Liver (tissue), 9 donors: ENCODE data around the gene CCDC92. TPM values are rescaled to one million over a fixed set of nuclear protein-coding genes. Genes with fewer than 3 reads are reported as not detected.

Experiments
- DNase-seq: peaks from one replicate; pipeline ENCODE4 v3.0.0-alpha.2; 2017; ENCODE audit warnings: low spot score
- H3K27ac ChIP-seq, 2 donors: one replicate each; pipeline ENCODE4 v1.7.0; 2013; ENCODE audit warnings: inconsistent platforms in 2 of 2, low read length in 2 of 2, control low read depth in 1 of 2, low read depth in 1 of 2, mild to moderate bottlenecking in 1 of 2
- H3K27me3 ChIP-seq, 4 donors: one replicate each; pipeline versions ENCODE4 v1.6.1 to v1.7.0; 2013; ENCODE audit warnings: low read length in 3 of 4, inconsistent platforms in 1 of 4, mild to moderate bottlenecking in 1 of 4, moderate library complexity in 1 of 4; ENCODE audit not compliant: control insufficient read depth in 4 of 4, insufficient read depth in 4 of 4
- H3K36me3 ChIP-seq, 4 donors: one replicate each; pipeline versions ENCODE4 v1.6.1 to v1.7.0; 2013; ENCODE audit warnings: low read length in 3 of 4, mild to moderate bottlenecking in 3 of 4, low read depth in 1 of 4, moderate library complexity in 1 of 4; ENCODE audit not compliant: control insufficient read depth in 4 of 4, insufficient read depth in 3 of 4
- H3K4me1 ChIP-seq, 4 donors: one replicate each; pipeline versions ENCODE4 v1.6.1 to v1.7.0; 2013; ENCODE audit warnings: low read length in 3 of 4, mild to moderate bottlenecking in 3 of 4, moderate library complexity in 1 of 4; ENCODE audit not compliant: control insufficient read depth in 4 of 4, insufficient read depth in 4 of 4
- H3K4me3 ChIP-seq, 3 donors: one replicate each; pipeline versions ENCODE4 v1.6.1 to v1.7.0; 2013; ENCODE audit warnings: low read length in 3 of 3, control low read depth in 1 of 3, low read depth in 1 of 3, mild to moderate bottlenecking in 1 of 3
- H3K9ac ChIP-seq, 2 donors: one replicate each; pipeline ENCODE4 v1.7.0; 2013; ENCODE audit warnings: low read length in 2 of 2, mild to moderate bottlenecking in 2 of 2, moderate library complexity in 2 of 2, control low read depth in 1 of 2, low read depth in 1 of 2
- H3K9me3 ChIP-seq, 4 donors: one replicate each; pipeline versions ENCODE4 v1.6.1 to v1.7.0; 2013; ENCODE audit warnings: low read length in 3 of 4; ENCODE audit not compliant: control insufficient read depth in 4 of 4
- CTCF ChIP-seq: fragments of 150-350 bp; IDR thresholded peaks from 2 replicates; pipeline ENCODE4 v1.5.1; 2017; ENCODE audit warnings: improper control_type of control experiment, low read depth, low read length; ENCODE audit not compliant: missing input control
- EGR1 ChIP-seq, 2 donors: IDR thresholded peaks; 2 replicates each; pipeline ENCODE4 v1.6.1; 2016 to 2018; ENCODE audit warnings: antibody characterized with exemption in 2 of 2, low read depth in 2 of 2
- FOXA1 ChIP-seq: IDR thresholded peaks from 2 replicates; pipeline ENCODE4 v1.6.1; 2016; ENCODE audit warnings: antibody characterized with exemption
- FOXA2 ChIP-seq: IDR thresholded peaks from 2 replicates; pipeline ENCODE4 v1.6.1; 2016; ENCODE audit warnings: antibody characterized with exemption
- GABPA ChIP-seq, 2 donors: IDR thresholded peaks in 1 of 2; conservative IDR thresholded peaks in 1 of 2; 2 replicates each; pipeline ENCODE4 v1.6.1; 2016; ENCODE audit warnings: antibody characterized with exemption in 2 of 2, mild to moderate bottlenecking in 1 of 2, moderate library complexity in 1 of 2
- HNF4A ChIP-seq, 2 donors: conservative IDR thresholded peaks; 2 replicates each; pipeline ENCODE4 v1.6.1; 2016; ENCODE audit warnings: antibody characterized with exemption in 2 of 2, mild to moderate bottlenecking in 2 of 2
- HNF4G ChIP-seq: IDR thresholded peaks from 2 replicates; pipeline ENCODE4 v1.6.1; 2016; ENCODE audit warnings: antibody characterized with exemption
- JUND ChIP-seq, 2 donors: IDR thresholded peaks; 2 replicates each; pipeline ENCODE4 v1.6.1; 2016; ENCODE audit warnings: antibody characterized with exemption in 2 of 2
- MAX ChIP-seq: IDR thresholded peaks from 2 replicates; pipeline ENCODE4 v1.6.1; 2016; ENCODE audit warnings: antibody characterized with exemption
- RAD21 ChIP-seq, 2 donors: IDR thresholded peaks; 2 replicates each; pipeline ENCODE4 v1.6.1; 2016; ENCODE audit warnings: antibody characterized with exemption in 2 of 2, mild to moderate bottlenecking in 2 of 2
- REST ChIP-seq: IDR thresholded peaks from 2 replicates; pipeline ENCODE4 v1.6.1; 2016; ENCODE audit warnings: antibody characterized with exemption, mild to moderate bottlenecking
- RXRA ChIP-seq, 2 donors: IDR thresholded peaks; 2 replicates each; pipeline ENCODE4 v1.6.1; 2017 to 2018; ENCODE audit warnings: antibody characterized with exemption in 2 of 2, mild to moderate bottlenecking in 1 of 2
- YY1 ChIP-seq: IDR thresholded peaks from 2 replicates; pipeline ENCODE4 v1.6.1; 2016; ENCODE audit warnings: antibody characterized with exemption, mild to moderate bottlenecking
- ZBTB33 ChIP-seq: IDR thresholded peaks from 2 replicates; pipeline ENCODE4 v1.6.1; 2016; ENCODE audit warnings: antibody characterized with exemption
- WGBS: extraction: QIAGEN DNeasy Blood & Tissue Kit; methylation state at CpG from one replicate; pipeline ENCODE4 v1.1.7; 2013; 5-methylcytosine and 5-hydroxymethylcytosine counted together
- polyA plus RNA-seq, 2 donors: library from polyadenylated mRNA; stranded (reverse) in 1 of 2; unstranded in 1 of 2; fragments of 200-250 nt in 1 of 2; fragments of >200 nt in 1 of 2; fragmentation: Nextera tagmentation in 1 of 2; extraction: Ambion mirVana in 1 of 2; gene quantifications; one replicate each; pipeline versions ENCODE4 v1.2.1 to v1.2.3, GENCODE V29; 2013 to 2015
- total RNA-seq, 2 donors: library from RNA; depleted of rRNA; stranded (reverse); fragments of >200 nt; gene quantifications; one replicate each; pipeline ENCODE4 v1.2.3, GENCODE V29; 2014
- donor health status: healthy.
- donor health status: healthy.
- donor health status: healthy.
- donor health status: healthy.
- donor health status: healthy.

CCDC92 gene
- total and polyA plus RNA-seq, 4 donors: 2.1 to 14.6 (median 9.3) TPM

- Histone ChIP-seq H3K9me3 (no peaks in the 10 kb centered on the region), H3K4me1 (peaks cover 0 to 23% (median 12%) of the 10 kb centered on the region in 4 donors), H3K4me3 (no peak overlapping the region), H3K27ac (no peak overlapping the region), H3K36me3 (peaks cover 0 to 15% (median 8%) of the 10 kb centered on the region in 4 donors), H3K27me3 (no peaks in the 10 kb centered on the region), H3K9ac (no peak overlapping the region)
- 79% methylated on average over 4 of the region's 4 CpGs for WGBS
- no peak for DNase-seq
- TF ChIP-seq RAD21 (IDR thresholded peaks at IDR 0.05) (no peak), GABPA (IDR thresholded peaks at IDR 0.05 in 1 of 2, conservative IDR thresholded peaks at IDR 0.05 in 1 of 2) (no peak), EGR1 (IDR thresholded peaks at IDR 0.05; ENCODE audit: low read depth in 2 of 2) (no peak), FOXA1 (no peak), JUND (IDR thresholded peaks at IDR 0.05) (no peak), RXRA (IDR thresholded peaks at IDR 0.05) (no peak), HNF4A (conservative IDR thresholded peaks at IDR 0.05) (no peak), FOXA2 (no peak), YY1 (no peak), HNF4G (no peak), CTCF (no peak), ZBTB33 (no peak), MAX (no peak)
Measured at GRCh38 chr12:123990511-123990910, 17.9 kb upstream of the CCDC92 start.

- H3K4me1 ChIP-seq: peaks cover 0 to 23% (median 12%) of the 10 kb centered on the region in 4 donors
- peaks cover 0 to 15% (median 8%) of the 10 kb centered on the region in 4 donors for H3K36me3 ChIP-seq
- H3K27me3 ChIP-seq: no peaks in the 10 kb centered on the region
- no peak overlapping the region for H3K4me3 ChIP-seq
- no peak for DNase-seq
- 90% methylated on average over 1 of the region's 1 CpG for WGBS
- TF ChIP-seq RAD21 (IDR thresholded peaks at IDR 0.05): no peak
- TF ChIP-seq REST: no peak
- TF ChIP-seq HNF4A (conservative IDR thresholded peaks at IDR 0.05): peak in 1 of 2 donors; percentile 10
- TF ChIP-seq CTCF: no peak
- no peak for TF ChIP-seq HNF4G
- no peak overlapping the region for H3K27ac ChIP-seq
- H3K9me3 ChIP-seq: no peaks in the 10 kb centered on the region
- no peak overlapping the region for H3K9ac ChIP-seq
Measured at GRCh38 chr12:123989753-123990152, 17.1 kb upstream of the CCDC92 start.
